ENCODE measurements around the gene LEMD2.
A peak's percentile ranks its signal among the peaks of the same experiment; 100 is the strongest.

LEMD2 gene

GRCh38 chr6:33791620-33792019 lies 2.7 kb upstream of the LEMD2 start:
- DNase-seq, result no peak

- no peak for DNase-seq
Observed at GRCh38 chr6:33790910-33791309, 2.0 kb upstream of the LEMD2 start.

- no peak for DNase-seq
Observed at GRCh38 chr6:33790379-33790778, 1.4 kb upstream of the LEMD2 start.

- DNase-seq, result no peak
Observed at GRCh38 chr6:33789550-33789895, 593 bp upstream of the LEMD2 start.

- DNase-seq, result peak; percentile 62
Observed at GRCh38 chr6:33787954-33788693, 806 bp downstream of the LEMD2 start.

GRCh38 chr6:33787346-33787953 lies 1.5 kb downstream of the LEMD2 start:
- no peak for DNase-seq

- DNase-seq, result no peak
Observed at GRCh38 chr6:33786736-33787135, 2.2 kb downstream of the LEMD2 start.

GRCh38 chr6:33785778-33786177 lies 3.2 kb downstream of the LEMD2 start:
- DNase-seq, result no peak

- DNase-seq, result no peak
Observed at GRCh38 chr6:33784787-33785186, 4.1 kb downstream of the LEMD2 start.

- DNase-seq, result no peak
Observed at GRCh38 chr6:33783781-33784520, 5.0 kb downstream of the LEMD2 start.

GRCh38 chr6:33782561-33782960 lies 6.4 kb downstream of the LEMD2 start:
- no peak for DNase-seq

- no peak for DNase-seq
Observed at GRCh38 chr6:33781131-33781975, 7.6 kb downstream of the LEMD2 start.

GRCh38 chr6:33779895-33780294 lies 9.0 kb downstream of the LEMD2 start:
- DNase-seq, result no peak

GRCh38 chr6:33779290-33779689 lies 9.6 kb downstream of the LEMD2 start:
- DNase-seq, result no peak

- DNase-seq, result no peak
Observed at GRCh38 chr6:33778444-33779121, 10.3 kb downstream of the LEMD2 start.

- no peak for DNase-seq
Observed at GRCh38 chr6:33777398-33778388, 11.2 kb downstream of the LEMD2 start.

- no peak for DNase-seq
Observed at GRCh38 chr6:33776764-33777163, 12.2 kb downstream of the LEMD2 start.

- DNase-seq, result no peak
Observed at GRCh38 chr6:33776186-33776585, 12.7 kb downstream of the LEMD2 start.

GRCh38 chr6:33774774-33775173 lies 14.2 kb downstream of the LEMD2 start:
- DNase-seq, result no peak

GRCh38 chr6:33772902-33773472 lies 15.9 kb downstream of the LEMD2 start:
- no peak for DNase-seq

All from NK-92 treated with Interleukin-12 subunit alpha and Interleukin-12 subunit beta, amount 100 ng/mL, for 24 hours (cell line).